ENCODE data around the gene ELP2. TPM values are rescaled to one million over a fixed set of nuclear protein-coding genes. Genes with fewer than 3 reads are reported as not detected.
"Not testable (repeated sequence)": the region's sequence is repeated elsewhere in the genome, so short reads cannot be mapped to it uniquely, and the experiment has no call there.

Gene ELP2
- total RNA-seq, 1 donor from 2014 or later: 171 TPM

GRCh38 chr18:36085195-36085594 lies 44.5 kb upstream of the ELP2 start:
- H3K9ac ChIP-seq: no peak overlapping the region
- H3K4me3 Mint-ChIP-seq: no peak overlapping the region
- TF ChIP-seq EZH2 (IDR thresholded peaks at IDR 0.05): no peak

GRCh38 chr18:36086186-36086585 lies 43.5 kb upstream of the ELP2 start:
- Histone ChIP-seq H3K4me2 (no peak overlapping the region), H3K4me1 (no peaks in the 10 kb centered on the region), H2AFZ (replicated peaks) (no peak overlapping the region), H3F3A (ENCODE audit: low read depth) (no peaks in the 10 kb centered on the region), H3K79me2 (ENCODE audit: low read depth) (no peaks in the 10 kb centered on the region), H3K27me3 (no peaks in the 10 kb centered on the region), H3K36me3 (no peaks in the 10 kb centered on the region), H4K20me1 (ENCODE audit: low read depth) (no peaks in the 10 kb centered on the region), H3K4me3 (no peak overlapping the region), H3K9ac (no peak overlapping the region), H3K27ac (no peak overlapping the region), H3K9me3 (ENCODE audit: low read depth) (no peaks in the 10 kb centered on the region)
- TF ChIP-seq CTCF (IDR thresholded peaks at IDR 0.05): no peak
- TF ChIP-seq EZH2 (IDR thresholded peaks at IDR 0.05): no peak
- no peak for TF ChIP-seq EZH2phosphoT487 (IDR thresholded peaks at IDR 0.05)
- Mint-ChIP-seq H3K4me3 (no peak overlapping the region), H3K27ac (no peak overlapping the region), H3K4me1 (no peaks in the 10 kb centered on the region), H3K36me3 (no peaks in the 10 kb centered on the region), H3K27me3 (ENCODE audit: insufficient read depth, low read depth) (peaks cover 2% of the 10 kb centered on the region), H3K9me3 (peaks cover 12% of the 10 kb centered on the region)
- no peak for DNase-seq (ENCODE audit: low spot score)

More at GRCh38 chr18:36085195-36085594, 44.5 kb upstream of the ELP2 start:
- Histone ChIP-seq H3K4me3 (no peak overlapping the region), H3K27me3 (no peaks in the 10 kb centered on the region), H3K4me1 (no peaks in the 10 kb centered on the region), H3K27ac (no peak overlapping the region), H4K20me1 (ENCODE audit: low read depth) (no peaks in the 10 kb centered on the region), H3F3A (ENCODE audit: low read depth) (no peaks in the 10 kb centered on the region), H3K36me3 (no peaks in the 10 kb centered on the region), H3K9me3 (ENCODE audit: low read depth) (no peaks in the 10 kb centered on the region), H3K79me2 (ENCODE audit: low read depth) (no peaks in the 10 kb centered on the region), H3K4me2 (no peak overlapping the region), H2AFZ (replicated peaks) (no peak overlapping the region)
- Mint-ChIP-seq H3K36me3 (no peaks in the 10 kb centered on the region), H3K4me1 (no peaks in the 10 kb centered on the region), H3K27me3 (ENCODE audit: insufficient read depth, low read depth) (peaks cover 2% of the 10 kb centered on the region), H3K27ac (no peak overlapping the region), H3K9me3 (peaks cover 22% of the 10 kb centered on the region)
- DNase-seq (ENCODE audit: low spot score): no peak

- TF ChIP-seq EZH2 (IDR thresholded peaks at IDR 0.05): no peak
- TF ChIP-seq EZH2phosphoT487 (IDR thresholded peaks at IDR 0.05): no peak
- no peak for TF ChIP-seq CTCF (IDR thresholded peaks at IDR 0.05)
- H3K4me1 ChIP-seq: no peaks in the 10 kb centered on the region
- H3K4me1 Mint-ChIP-seq: no peaks in the 10 kb centered on the region
- no peak overlapping the region for H3K4me2 ChIP-seq
- H2AFZ ChIP-seq (replicated peaks): no peak overlapping the region
- no peaks in the 10 kb centered on the region for H3K36me3 ChIP-seq
- H3K4me3 Mint-ChIP-seq: no peak overlapping the region
- H3K9ac ChIP-seq: no peak overlapping the region
- H3K27me3 Mint-ChIP-seq (ENCODE audit: insufficient read depth, low read depth): peaks cover 2% of the 10 kb centered on the region
- no peak overlapping the region for H3K27ac Mint-ChIP-seq
- peaks cover 7% of the 10 kb centered on the region for H3K9me3 Mint-ChIP-seq
- no peaks in the 10 kb centered on the region for H3K79me2 ChIP-seq (ENCODE audit: low read depth)
- no peak overlapping the region for H3K27ac ChIP-seq
- DNase-seq (ENCODE audit: low spot score): no peak
- no peaks in the 10 kb centered on the region for H3K27me3 ChIP-seq
- H3K9me3 ChIP-seq (ENCODE audit: low read depth): no peaks in the 10 kb centered on the region
- H3K36me3 Mint-ChIP-seq: no peaks in the 10 kb centered on the region
- H3F3A ChIP-seq (ENCODE audit: low read depth): no peaks in the 10 kb centered on the region
- H3K4me3 ChIP-seq: no peak overlapping the region
- H4K20me1 ChIP-seq (ENCODE audit: low read depth): no peaks in the 10 kb centered on the region
These were observed 41.4 kb upstream of the ELP2 start for GRCh38 chr18:36088256-36088655.

GRCh38 chr18:36089001-36089400 lies 40.7 kb upstream of the ELP2 start:
- H3K36me3 ChIP-seq: no peaks in the 10 kb centered on the region
- H3K27me3 ChIP-seq: no peaks in the 10 kb centered on the region
- no peak overlapping the region for H3K4me3 ChIP-seq
- no peak for DNase-seq (ENCODE audit: low spot score)
- H3K9me3 ChIP-seq (ENCODE audit: low read depth): no peaks in the 10 kb centered on the region
- H3K4me2 ChIP-seq: no peak overlapping the region
- TF ChIP-seq CTCF (IDR thresholded peaks at IDR 0.05): no peak
- TF ChIP-seq EZH2phosphoT487 (IDR thresholded peaks at IDR 0.05): no peak
- TF ChIP-seq EZH2 (IDR thresholded peaks at IDR 0.05): no peak
- Mint-ChIP-seq H3K4me1 (no peaks in the 10 kb centered on the region), H3K36me3 (no peaks in the 10 kb centered on the region), H3K4me3 (no peak overlapping the region), H3K27me3 (ENCODE audit: insufficient read depth, low read depth) (peaks cover 2% of the 10 kb centered on the region), H3K27ac (no peak overlapping the region), H3K9me3 (peaks cover 5% of the 10 kb centered on the region)
- no peak overlapping the region for H2AFZ ChIP-seq (replicated peaks)
- H3K9ac ChIP-seq: no peak overlapping the region
- no peaks in the 10 kb centered on the region for H3K4me1 ChIP-seq
- H3F3A ChIP-seq (ENCODE audit: low read depth): no peaks in the 10 kb centered on the region
- H3K79me2 ChIP-seq (ENCODE audit: low read depth): no peaks in the 10 kb centered on the region
- H3K27ac ChIP-seq: no peak overlapping the region
- no peaks in the 10 kb centered on the region for H4K20me1 ChIP-seq (ENCODE audit: low read depth)

- not testable (repeated sequence) for H4K20me1 ChIP-seq (ENCODE audit: low read depth); H3K9ac ChIP-seq; H3K4me3 ChIP-seq; H3K9me3 ChIP-seq (ENCODE audit: low read depth); H3K27ac ChIP-seq; DNase-seq (ENCODE audit: low spot score); H3K27ac Mint-ChIP-seq; H3K4me1 ChIP-seq; H3F3A ChIP-seq (ENCODE audit: low read depth); H3K4me1 Mint-ChIP-seq; H3K27me3 ChIP-seq; H3K27me3 Mint-ChIP-seq (ENCODE audit: insufficient read depth, low read depth); H3K79me2 ChIP-seq (ENCODE audit: low read depth); H3K36me3 ChIP-seq; H2AFZ ChIP-seq (replicated peaks); H3K9me3 Mint-ChIP-seq; H3K36me3 Mint-ChIP-seq; H3K4me2 ChIP-seq; H3K4me3 Mint-ChIP-seq
These were observed 37.6 kb upstream of the ELP2 start for GRCh38 chr18:36092116-36092515.

All from neural progenitor cell (in vitro differentiated cells).